T-helper 22 cell (primary cell): ENCODE measurements around the gene CHRM4.

Experiments
- DNase-seq: peaks from one replicate; pipeline ENCODE4 v3.0.0-alpha.2; 2020; ENCODE audit warnings: low read depth

Gene CHRM4

DNA sequence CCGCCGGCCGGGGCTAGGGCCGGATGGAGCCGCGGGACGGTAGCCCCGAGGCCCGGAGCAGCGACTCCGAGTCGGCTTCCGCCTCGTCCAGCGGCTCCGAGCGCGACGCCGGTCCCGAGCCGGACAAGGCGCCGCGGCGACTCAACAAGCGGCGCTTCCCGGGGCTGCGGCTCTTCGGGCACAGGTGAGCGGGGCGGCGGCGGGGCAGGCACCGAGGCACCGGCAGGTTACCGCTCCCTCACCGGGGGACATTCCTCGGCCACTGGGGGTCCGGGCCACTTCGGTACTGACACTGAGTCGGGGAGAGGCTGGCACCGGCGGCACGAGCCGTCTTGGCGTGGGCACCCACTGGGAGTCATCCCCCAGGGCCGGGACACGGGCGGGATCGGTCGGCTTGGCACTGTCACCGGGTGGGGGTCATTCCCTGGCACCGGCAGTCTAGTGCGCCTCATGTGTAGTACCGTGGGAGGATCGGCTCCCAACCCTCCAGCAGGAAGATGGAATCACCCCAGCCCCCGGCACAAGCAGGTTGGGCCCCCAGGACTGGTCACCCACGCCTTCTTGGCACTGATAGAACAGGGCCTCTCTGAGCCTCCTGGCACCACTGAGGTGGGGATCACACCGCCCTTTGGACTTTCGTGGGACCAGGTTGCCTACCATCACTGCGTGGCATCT, 43.8 kb downstream of the CHRM4 start:
- DNase-seq: no peak

DNA sequence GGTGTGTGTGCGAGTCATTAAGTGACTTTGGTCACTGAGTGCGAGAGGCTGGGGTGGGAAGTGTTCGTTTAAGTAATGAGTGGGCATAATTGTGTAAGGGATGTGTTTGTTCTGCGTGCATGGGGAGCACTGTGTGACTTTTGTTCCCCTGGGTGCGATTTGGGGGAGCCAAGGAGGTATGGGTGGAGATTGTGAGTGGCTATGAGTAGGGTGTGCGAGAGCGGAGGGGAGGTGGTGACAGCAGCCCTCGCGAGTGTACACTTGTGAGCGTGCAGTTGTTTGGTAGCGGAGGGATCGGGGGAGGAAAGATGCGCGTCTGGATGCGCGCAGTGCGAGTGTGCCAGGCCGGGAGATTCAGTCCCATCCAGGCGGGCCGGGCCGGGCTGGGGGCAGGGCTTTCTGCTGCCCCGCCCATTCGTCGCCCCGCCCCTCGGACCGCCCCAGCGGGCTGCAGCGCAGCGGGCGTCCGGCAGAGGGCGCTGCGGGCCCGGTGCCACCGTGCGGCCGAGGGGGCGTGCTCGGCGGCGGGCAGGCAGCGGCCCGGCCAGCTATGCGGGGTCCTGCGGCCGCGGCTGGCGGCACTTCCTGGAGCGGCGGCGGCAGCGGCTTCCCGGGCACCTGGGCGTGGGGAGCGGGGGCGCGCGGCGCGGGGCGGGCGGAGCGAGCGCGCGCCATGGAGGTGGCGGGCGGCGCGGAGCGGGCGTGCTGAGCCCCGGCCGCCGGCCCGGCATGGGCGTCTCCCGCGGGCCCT, 44.5 kb downstream of the CHRM4 start, which contains the start of gene DGKZ:
Gene DGKZ, plus strand, starts transcription at position 578 of the 751 bp plus-strand sequence. CDS start 197 bp downstream, outside the sequence.
- DNase-seq: peak; percentile 83

- DNase-seq: no peak
Measured at GRCh38 chr11:46345881-46346484, 45.6 kb downstream of the CHRM4 start.

GRCh38 chr11:46345131-46345597, 46.4 kb downstream of the CHRM4 start:
- DNase-seq: no peak

DNA sequence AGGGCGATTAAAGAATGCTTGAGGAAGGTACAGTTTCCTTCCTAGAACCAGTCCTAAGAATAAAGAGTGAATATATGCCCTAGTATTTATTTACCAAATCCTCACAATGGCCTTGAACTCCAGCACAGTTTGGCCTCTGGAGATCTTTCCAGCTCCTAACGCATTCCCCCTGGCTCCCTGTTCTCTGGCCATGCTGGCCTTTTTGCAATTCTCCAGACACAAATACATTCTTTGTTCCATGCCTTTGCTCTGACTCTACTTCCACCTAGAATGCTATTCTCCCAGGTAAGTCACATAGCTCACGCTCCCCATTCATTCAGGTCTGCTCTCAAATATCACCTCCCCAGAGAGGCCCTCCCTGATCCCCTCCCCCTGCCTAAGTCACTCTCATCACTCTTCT, 48.1 kb downstream of the CHRM4 start:
- no peak for DNase-seq

GRCh38 chr11:46342239-46342638, 49.3 kb downstream of the CHRM4 start:
- DNase-seq: no peak

DNA sequence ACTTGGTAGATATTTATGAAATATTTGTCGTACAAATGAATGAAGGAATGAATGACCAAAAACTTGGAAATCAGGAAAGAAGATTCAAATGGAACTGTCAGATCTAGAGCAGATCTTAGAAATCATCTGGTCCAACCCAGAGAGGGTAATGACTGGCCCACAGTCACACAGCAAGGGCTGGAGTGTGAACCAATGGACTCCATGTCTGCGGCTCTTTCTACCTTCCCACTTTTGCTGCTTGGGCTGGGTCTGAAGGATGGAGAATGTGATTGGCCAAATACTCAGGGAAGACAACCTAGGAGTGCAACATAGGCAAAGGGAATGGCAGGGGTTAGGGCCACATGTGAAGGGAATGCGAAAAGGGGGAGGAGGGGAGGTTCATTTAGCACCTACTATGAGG, 50.1 kb downstream of the CHRM4 start:
- no peak for DNase-seq

- DNase-seq: no peak
Measured at GRCh38 chr11:46339816-46340215, 51.8 kb downstream of the CHRM4 start.

- DNase-seq: no peak
Measured at GRCh38 chr11:46338988-46339666, 52.4 kb downstream of the CHRM4 start.

GRCh38 chr11:46338636-46338987, 53.0 kb downstream of the CHRM4 start:
- DNase-seq: no peak

- no peak for DNase-seq
Measured at GRCh38 chr11:46337626-46338345, 53.8 kb downstream of the CHRM4 start.

- DNase-seq: no peak
Measured at GRCh38 chr11:46336563-46337180, 54.9 kb downstream of the CHRM4 start.

DNA sequence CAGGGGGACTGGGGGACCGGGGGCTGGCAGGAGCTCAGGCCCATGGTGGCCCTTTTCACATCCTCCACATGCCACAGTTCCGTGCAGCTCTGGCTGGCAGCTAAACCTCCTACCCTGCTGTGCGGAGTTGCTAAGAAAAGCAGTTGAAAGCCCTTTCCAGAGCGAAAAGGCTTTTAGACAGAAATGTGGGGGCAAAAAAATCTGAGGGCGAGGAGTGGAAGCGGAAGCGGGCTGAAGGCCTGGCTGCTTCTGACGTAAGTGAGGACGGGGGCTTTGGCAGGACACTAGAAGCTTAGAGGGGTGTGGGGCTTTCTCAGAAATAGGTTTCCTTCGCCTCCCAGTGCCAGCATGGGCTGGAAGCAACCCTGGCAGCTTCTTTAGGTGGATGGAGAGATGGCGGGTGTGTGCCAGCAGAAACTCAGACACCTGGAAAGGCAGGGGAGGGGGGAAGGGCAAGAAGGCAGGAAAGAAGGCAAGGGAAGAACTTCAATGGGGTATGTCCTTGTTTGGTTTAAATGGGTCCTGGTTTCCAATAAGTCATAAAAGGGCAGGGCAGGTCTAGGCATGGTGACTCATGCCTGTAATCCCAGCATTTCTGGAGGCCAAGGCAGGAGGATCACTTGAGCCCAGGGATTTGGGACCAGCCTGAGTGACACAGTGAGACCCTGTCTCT, 55.5 kb downstream of the CHRM4 start:
- no peak for DNase-seq

DNA sequence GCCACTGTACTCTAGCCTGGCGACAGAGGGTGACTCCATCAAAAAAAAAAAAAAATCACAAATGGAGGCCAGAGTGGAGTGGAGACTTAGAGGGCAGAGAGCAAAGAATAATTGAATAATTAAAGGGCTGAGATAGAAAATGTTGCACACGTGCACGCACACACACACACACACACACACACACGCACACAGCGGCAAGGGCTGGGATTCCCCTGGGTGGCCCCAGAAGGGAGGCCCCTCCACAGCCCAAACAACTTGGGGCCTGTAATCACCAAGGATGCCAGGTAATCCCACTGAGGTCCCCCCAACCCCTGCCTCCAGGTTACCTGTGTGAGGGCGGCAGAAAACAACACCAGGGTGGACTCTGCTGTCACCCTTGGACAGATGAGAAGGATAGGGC, 56.3 kb downstream of the CHRM4 start:
- no peak for DNase-seq

- no peak for DNase-seq
Measured at GRCh38 chr11:46334211-46334610, 57.4 kb downstream of the CHRM4 start.
